Islet precursor cell (in vitro differentiated cells): ENCODE results near the gene PCBP1.
"Not testable (repeated sequence)": the region's sequence is repeated elsewhere in the genome, so short reads cannot be mapped to it uniquely, and the experiment has no call there.

Experiments used
- DNase-seq: peaks from one replicate; pipeline ENCODE4 v3.0.0-alpha.2; 2018

PCBP1 gene

GRCh38 chr2:70128005-70128404, 40.7 kb downstream of the PCBP1 start:
- no peak for DNase-seq

- DNase-seq, result not testable (repeated sequence)
These were observed 44.3 kb downstream of the PCBP1 start for GRCh38 chr2:70131344-70132143.

- DNase-seq, result no peak
These were observed 45.2 kb downstream of the PCBP1 start for GRCh38 chr2:70132244-70133126.

- no peak for DNase-seq
These were observed 45.8 kb downstream of the PCBP1 start for GRCh38 chr2:70133127-70133452.

- no peak for DNase-seq
These were observed 46.4 kb downstream of the PCBP1 start for GRCh38 chr2:70133491-70134322.

- not testable (repeated sequence) for DNase-seq
These were observed 47.2 kb downstream of the PCBP1 start for GRCh38 chr2:70134323-70134983.
